HepG2 (cell line): ENCODE results near the gene SCN4B. TPM values are rescaled to one million over a fixed set of nuclear protein-coding genes. Genes with fewer than 3 reads are reported as not detected.

Experiments
- ATAC-seq: fragments of 200-7000 bp; cut with Tn5 transposase; 3 replicates; pipeline ENCODE4 v1.9.1; 2020; ENCODE audit warnings: mild to moderate bottlenecking, moderate library complexity
- BruUV-seq: library from RNA; stranded (reverse); fragments of 400-500 nt; replicated peaks from 2 replicates; lab custom pipeline; 2021; lab: Mats Ljungman, UMichigan
- CTCF ChIA-PET: fragments of 300-600 bp; formaldehyde crosslinking; extraction: SDS; loops from one replicate; lab custom pipeline; 2021; ENCODE audit warnings: low total read pairs, inconsistent platforms, low intra/inter-chr PET ratio; lab: Yijun Ruan, JAX
- POLR2A ChIA-PET: fragments of 350-600 bp; sonication (Branson Sonifier 250); formaldehyde crosslinking; loops from one replicate; lab custom pipeline; 2020; ENCODE audit warnings: antibody characterized with exemption, inconsistent platforms; lab: Yijun Ruan, JAX
- DNase-seq: peaks from one replicate; pipeline ENCODE4 v3.0.0-alpha.2; 2015; ENCODE audit warnings: low spot score
- FAIRE-seq: peaks from 3 replicates; lab custom pipeline; 2011; peaks lifted over from hg19 to GRCh38; lab: Jason Lieb, UNC
- H2AFZ ChIP-seq: one replicate; pipeline ENCODE4 v1.6.1; 2011; ENCODE audit warnings: low read length, inconsistent platforms
- H3K27ac ChIP-seq: fragments of 300-600 bp; 3 replicates; pipeline ENCODE4 v1.8.0; 2011; ENCODE audit warnings: mixed run types, mild to moderate bottlenecking, mixed read lengths, low read length, inconsistent platforms; ENCODE audit not compliant: insufficient read depth; ENCODE audit errors: extremely low read length
- H3K27me3 ChIP-seq, 2 experiments: fragments of 200-600 bp in 1 of 2; 2 replicates in 1 of 2; 3 replicates in 1 of 2; pipeline versions ENCODE4 v1.6.0 to v1.8.0; 2011; ENCODE audit warnings: low read length in 2 of 2, mild to moderate bottlenecking in 2 of 2, moderate library complexity in 2 of 2, inconsistent platforms in 1 of 2; ENCODE audit not compliant: insufficient read depth in 2 of 2, control insufficient read depth in 1 of 2
- H3K36me3 ChIP-seq, 2 experiments: fragments of 200-600 bp in 1 of 2; replicated peaks in 1 of 2; 2 replicates in 1 of 2; 3 replicates in 1 of 2; pipeline versions ENCODE4 v1.5.1 to v1.8.0; 2011; ENCODE audit warnings: low read length in 2 of 2, inconsistent platforms in 1 of 2; ENCODE audit not compliant: insufficient read depth in 2 of 2, control insufficient read depth in 1 of 2
- H3K4me1 ChIP-seq: 2 replicates; pipeline ENCODE4 v1.5.1; 2012; ENCODE audit warnings: low read length, inconsistent platforms; ENCODE audit not compliant: insufficient read depth
- H3K4me2 ChIP-seq: 2 replicates; pipeline ENCODE4 v1.6.0; 2011; ENCODE audit warnings: low read depth, low read length, inconsistent platforms
- H3K4me3 ChIP-seq, 3 experiments: fragments of 200-600 bp in 1 of 3; sonication (generic), shearing (Covaris generic) in 1 of 3; replicated peaks in 1 of 3; 2 replicates each; pipeline ENCODE4 v1.5.1; 2011 to 2016; ENCODE audit warnings: low read length in 3 of 3, inconsistent platforms in 2 of 3, low read depth in 2 of 3, mild to moderate bottlenecking in 2 of 3, control low read depth in 1 of 3, mixed read lengths in 1 of 3; ENCODE audit not compliant: insufficient read depth in 1 of 3
- H3K79me2 ChIP-seq: one replicate; pipeline ENCODE4 v1.6.1; 2011; ENCODE audit warnings: low read length, inconsistent platforms; ENCODE audit not compliant: insufficient read depth
- H3K9ac ChIP-seq: 2 replicates; pipeline ENCODE4 v1.6.0; 2011; ENCODE audit warnings: mild to moderate bottlenecking, low read depth, low read length, inconsistent platforms; ENCODE audit not compliant: insufficient read depth
- H3K9me3 ChIP-seq: 2 replicates; pipeline ENCODE4 v1.5.1; 2012; ENCODE audit warnings: mild to moderate bottlenecking, low read length
- H4K20me1 ChIP-seq: 2 replicates; pipeline ENCODE4 v1.6.0; 2011; ENCODE audit warnings: inconsistent platforms, mild to moderate bottlenecking, low read length, moderate library complexity; ENCODE audit not compliant: insufficient read depth
- JARID2 ChIP-seq: sonication (generic); formaldehyde crosslinking; IDR thresholded peaks from 2 replicates; pipeline ENCODE4 v1.8.1; 2023; ENCODE audit warnings: missing genetic modification reagents, inconsistent platforms; ENCODE audit not compliant: insufficient replicate concordance
- MAFK ChIP-seq, 2 experiments: IDR thresholded peaks in 1 of 2; conservative IDR thresholded peaks in 1 of 2; 2 replicates each; pipeline ENCODE4 v1.6.1; 2011; ENCODE audit warnings: improper control_type of control experiment in 2 of 2, low read length in 2 of 2
- NR2C2 ChIP-seq: sonication (generic); formaldehyde crosslinking; IDR thresholded peaks from 2 replicates; pipeline ENCODE4 v1.4.0; 2020; ENCODE audit warnings: missing genetic modification reagents, mild to moderate bottlenecking, moderate library complexity, borderline replicate concordance
- TBP ChIP-seq: sonication (generic); formaldehyde crosslinking; IDR thresholded peaks from 2 replicates; pipeline ENCODE4 v1.5.0; 2020; ENCODE audit warnings: missing genetic modification reagents
- TOE1 ChIP-seq: sonication (generic); formaldehyde crosslinking; IDR thresholded peaks from 2 replicates; pipeline ENCODE4 v1.4.0; 2020; ENCODE audit warnings: mild to moderate bottlenecking, missing genetic modification reagents
- ZBTB34 ChIP-seq: sonication (generic); formaldehyde crosslinking; IDR thresholded peaks from 2 replicates; pipeline ENCODE4 v1.8.0; 2022; ENCODE audit warnings: mild to moderate bottlenecking, missing genetic modification reagents
- ZNF431 ChIP-seq: sonication (generic); formaldehyde crosslinking; IDR thresholded peaks from 2 replicates; pipeline ENCODE4 v1.9.0; 2022; ENCODE audit warnings: missing genetic modification reagents, low read depth, mild to moderate bottlenecking, borderline replicate concordance
- ZNF446 ChIP-seq: sonication (generic); formaldehyde crosslinking; IDR thresholded peaks from 2 replicates; pipeline ENCODE4 v1.5.0; 2020; ENCODE audit warnings: mild to moderate bottlenecking, missing genetic modification reagents
- ZNF503 ChIP-seq: sonication (generic); formaldehyde crosslinking; IDR thresholded peaks from 2 replicates; pipeline ENCODE4 v1.4.0; 2020; ENCODE audit warnings: missing genetic modification reagents
- WGBS: methylation state at CpG from one replicate; pipeline ENCODE4 v1.1.6; 2017; ENCODE audit warnings: low lambda C conversion rate; 5-methylcytosine and 5-hydroxymethylcytosine counted together
- in situ Hi-C: cut with HindIII; loops from 2 replicates; pipeline ENCODE4 v1.10.0; 2017; ENCODE audit warnings: low pct_unique_long_range_greater_than_20kb; ENCODE audit not compliant: extremely low pct_ligation_motif_present
- intact Hi-C: fragments of 100-400 bp; cut with micrococcal nuclease; formaldehyde crosslinking; loops from one replicate; pipeline ENCODE4 v1.10.0; 2022; ENCODE audit not compliant: unreplicated experiment
- polyA plus RNA-seq, 8 experiments: library from polyadenylated mRNA; depleted of rRNA in 3 of 8; stranded (reverse) in 7 of 8; unstranded in 1 of 8; fragments of >200 nt; fragmentation: Illumina TruSeq in 4 of 8; extraction: Trizol in 4 of 8; gene quantifications; 2 replicates each; pipeline versions ENCODE4 v1.2.1 to v1.2.3, GENCODE V29; 2011 to 2016; ENCODE audit warnings: low read depth in 4 of 8, missing spikeins in 1 of 8, mixed read lengths in 1 of 8; ENCODE audit not compliant: insufficient read depth in 1 of 8
- total RNA-seq, 5 experiments: library from RNA; depleted of rRNA; stranded (reverse); fragments of >200 nt; fragmentation: Illumina TruSeq; extraction: Trizol; gene quantifications; 2 replicates each; pipeline ENCODE4 v1.2.3, GENCODE V29; 2016; ENCODE audit warnings: low read depth in 1 of 5

Gene SCN4B
- total and polyA plus RNA-seq, 2 of the 13 experiments (the other 11 are each of a cell fraction or from before 2014, with no cell fraction given), result 0.04 to 0.29 TPM

- TF ChIP-seq NR2C2 (CRISPR knock-in tag), result no peak
- no peak for TF ChIP-seq ZBTB34 (CRISPR knock-in tag)
These were observed 3.1 kb downstream of the SCN4B start (continued) for GRCh38 chr11:118149493-118149892.

GRCh38 chr11:118148856-118149255 is 3.8 kb downstream of the SCN4B start:
- H4K20me1 ChIP-seq, result no peaks in the 10 kb centered on the region
- no peak overlapping the region for H3K4me2 ChIP-seq
- no peak for FAIRE-seq
- no peaks in the 10 kb centered on the region for H3K79me2 ChIP-seq
- H3K9me3 ChIP-seq, result no peaks in the 10 kb centered on the region
- H3K9ac ChIP-seq, result no peak overlapping the region
- TF ChIP-seq ZNF503 (CRISPR knock-in tag), result no peak
- TF ChIP-seq TBP (CRISPR knock-in tag), result no peak
- TF ChIP-seq JARID2, result no peak
- no peak for TF ChIP-seq ZNF446 (CRISPR knock-in tag)
- no peak for TF ChIP-seq MAFK (conservative IDR thresholded peaks at IDR 0.05 in 1 of 2, IDR thresholded peaks at IDR 0.05 in 1 of 2; ENCODE audit: low read length in 2 of 2)
- no peak for TF ChIP-seq TOE1 (CRISPR knock-in tag)
- no peak for TF ChIP-seq ZNF431 (CRISPR knock-in tag)
- intact Hi-C loops (loop anchor here (5.0 kb wide), 1 partner anchor 48 kb away; no protein-coding TSS in a partner anchor), in situ Hi-C loops (loop anchor here (5.0 to 25.0 kb wide), 3 partner anchors 143 to 338 kb away; no protein-coding TSS in a partner anchor)
- no peak overlapping the region for H3K4me3 ChIP-seq
- POLR2A ChIA-PET, result no interaction called here
- WGBS, result 17% methylated on average over 2 of the region's 2 CpGs
- BruUV-seq, result no TSS peak
- peaks cover 12 to 65% of the 10 kb centered on the region in 2 experiments; a peak in 4 of 5 replicates for H3K27me3 ChIP-seq
- H3K27ac ChIP-seq, result no peak overlapping the region
- ATAC-seq, result no peak
- H3K4me1 ChIP-seq, result peaks cover 18% of the 10 kb centered on the region; the same call in 1 of the 2 replicates
- no peak overlapping the region for H2AFZ ChIP-seq
- no peaks in the 10 kb centered on the region for H3K36me3 ChIP-seq
- CTCF ChIA-PET, result no interaction called here
- no peak for DNase-seq
